ENCODE results near the gene AKR1B1.

AKR1B1 gene

DNA sequence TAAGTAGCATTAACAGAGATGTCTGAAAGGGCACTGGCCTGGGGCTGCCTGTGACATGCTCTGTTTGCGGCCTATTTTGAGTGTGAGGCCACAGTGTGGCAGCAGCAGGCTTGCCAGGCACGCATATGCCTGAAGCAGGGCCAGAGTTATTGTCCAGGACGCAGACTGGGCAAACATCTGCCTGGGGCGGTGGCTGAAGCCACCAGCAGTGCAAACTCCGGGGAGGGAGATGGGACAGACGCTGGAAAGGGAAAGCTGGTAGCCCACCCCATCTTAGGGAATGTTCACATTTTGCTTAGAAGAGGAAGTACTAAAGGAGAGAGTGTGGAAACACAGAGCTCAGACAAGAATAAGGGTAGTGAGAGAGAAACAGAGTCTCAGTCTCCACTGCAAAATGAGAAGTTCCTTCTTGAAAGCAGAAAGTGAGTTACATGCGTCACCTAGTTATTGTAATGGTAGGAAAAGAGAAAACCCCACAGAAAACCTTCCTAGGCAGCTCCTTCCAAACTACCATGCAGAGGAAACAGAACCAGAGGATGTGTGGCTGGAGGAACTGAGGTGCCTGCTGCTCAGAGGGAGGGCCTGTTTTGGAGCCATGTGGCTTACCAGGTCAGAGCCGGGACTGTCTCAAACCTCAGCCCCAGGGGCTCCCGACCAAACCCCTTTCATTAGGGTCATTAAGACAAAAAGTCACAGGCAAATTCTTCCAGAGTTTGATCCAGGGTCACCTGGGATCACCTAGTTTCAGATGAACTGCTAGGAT lies 14.5 kb downstream of the AKR1B1 start:
- no peak for DNase-seq (ENCODE audit: low spot score)

DNA sequence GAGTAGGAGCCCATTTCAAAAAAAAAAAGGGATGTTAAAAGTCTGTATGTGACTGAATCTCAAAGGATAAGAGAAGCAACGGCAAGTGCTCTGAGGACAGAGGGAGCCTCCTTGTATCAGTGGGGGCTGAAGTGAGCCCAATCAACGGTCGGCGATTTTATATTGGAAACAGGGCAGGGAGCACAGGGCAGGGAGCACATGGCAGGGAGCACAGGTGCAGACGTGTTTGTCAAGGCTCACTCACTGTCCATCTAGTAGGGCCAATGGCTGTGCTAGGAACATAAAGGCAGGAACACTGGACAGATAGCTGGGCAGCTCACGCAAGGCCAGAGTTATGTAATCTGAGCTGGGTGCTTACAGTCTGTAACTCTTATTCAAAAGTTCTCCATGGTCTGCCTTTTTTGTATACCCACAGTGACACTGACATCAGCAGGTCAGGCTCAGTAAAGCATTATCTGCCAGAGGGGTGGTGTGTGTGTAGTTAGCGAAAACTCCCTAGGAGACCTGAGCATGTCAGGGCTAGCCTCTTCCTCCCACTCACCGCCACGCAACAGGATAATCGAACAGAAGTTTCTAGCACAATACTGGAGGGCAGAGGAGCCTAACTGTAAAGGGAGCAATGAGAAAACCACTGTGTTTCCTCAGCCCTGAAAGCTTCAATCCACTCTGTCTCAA lies 15.4 kb downstream of the AKR1B1 start:
- no peak for DNase-seq (ENCODE audit: low spot score)

DNA sequence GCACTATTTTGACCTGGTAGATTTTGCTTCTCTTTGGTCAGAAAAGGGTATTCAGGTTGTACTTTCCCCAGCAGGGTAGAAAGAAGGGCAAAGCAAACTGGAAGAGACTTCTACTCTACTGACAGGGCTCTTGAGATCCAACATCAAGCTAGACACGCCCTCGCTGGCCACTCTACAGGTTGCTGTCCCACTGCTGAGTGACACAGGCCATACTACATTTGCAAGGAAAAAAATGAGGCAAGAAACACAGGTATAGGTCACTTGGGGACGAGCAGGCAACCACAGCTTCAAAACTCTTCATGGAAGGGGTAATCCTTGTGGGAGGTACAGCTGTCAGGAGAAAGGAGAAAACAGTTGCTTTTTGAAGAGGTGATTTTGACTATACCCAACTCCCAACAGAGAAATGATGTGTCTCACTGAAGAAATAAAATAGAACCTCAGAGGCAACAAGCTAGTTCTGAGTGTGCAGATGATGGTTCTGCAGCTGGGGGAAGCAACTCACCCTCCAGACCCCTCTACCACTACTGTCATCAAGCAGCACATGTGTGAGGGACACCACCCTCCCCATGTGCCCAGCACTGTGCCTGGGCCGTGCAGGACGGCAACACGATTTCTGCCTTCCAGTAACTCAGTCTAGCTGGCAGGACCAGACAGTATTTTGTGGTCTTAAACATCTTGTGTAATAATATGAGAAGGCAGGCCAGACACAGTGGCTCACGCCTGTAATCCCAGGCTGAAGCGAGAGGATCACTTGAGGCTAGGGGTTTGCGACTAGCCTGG lies 16.3 kb downstream of the AKR1B1 start:
- DNase-seq (ENCODE audit: low spot score): no peak

DNA sequence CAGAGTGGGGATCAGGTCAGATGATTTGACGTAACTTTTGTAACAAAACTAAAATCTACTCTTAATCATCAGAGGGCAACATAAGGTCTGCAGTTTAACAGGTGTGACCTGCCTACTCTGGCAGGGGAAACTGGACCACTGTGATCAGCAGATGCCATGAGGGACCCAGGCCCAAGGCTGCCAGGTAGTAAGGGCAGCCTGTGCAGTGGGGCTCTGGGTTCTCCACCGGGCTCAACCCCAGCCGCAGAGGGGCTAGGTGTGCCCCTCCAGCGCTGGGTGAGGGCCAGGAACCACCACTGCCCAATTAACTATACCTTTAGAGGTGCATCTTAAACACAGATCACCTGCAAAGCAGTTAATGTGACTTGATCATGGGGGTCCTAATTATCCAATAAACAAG lies 17.6 kb downstream of the AKR1B1 start:
- no peak for DNase-seq (ENCODE audit: low spot score)

DNA sequence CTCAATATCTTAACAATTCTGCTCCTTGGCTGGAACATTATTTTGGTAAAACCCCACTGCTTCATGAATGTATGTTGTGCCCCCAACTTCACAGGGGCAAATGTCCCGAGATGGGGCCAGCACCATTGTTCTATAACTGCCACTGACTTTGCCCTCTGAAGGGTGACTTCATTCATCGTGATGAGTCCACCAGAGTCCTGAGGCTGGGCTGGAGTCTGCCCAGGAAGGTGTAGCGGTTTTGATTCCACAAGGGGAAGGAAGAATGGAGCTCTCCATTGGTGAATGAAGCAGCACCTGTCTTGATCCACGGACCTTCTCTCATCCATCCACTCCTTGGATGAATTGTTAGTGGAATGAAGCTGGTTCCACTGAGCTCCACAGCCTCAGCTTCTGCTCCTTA lies 18.4 kb downstream of the AKR1B1 start:
- no peak for DNase-seq (ENCODE audit: low spot score)

DNA sequence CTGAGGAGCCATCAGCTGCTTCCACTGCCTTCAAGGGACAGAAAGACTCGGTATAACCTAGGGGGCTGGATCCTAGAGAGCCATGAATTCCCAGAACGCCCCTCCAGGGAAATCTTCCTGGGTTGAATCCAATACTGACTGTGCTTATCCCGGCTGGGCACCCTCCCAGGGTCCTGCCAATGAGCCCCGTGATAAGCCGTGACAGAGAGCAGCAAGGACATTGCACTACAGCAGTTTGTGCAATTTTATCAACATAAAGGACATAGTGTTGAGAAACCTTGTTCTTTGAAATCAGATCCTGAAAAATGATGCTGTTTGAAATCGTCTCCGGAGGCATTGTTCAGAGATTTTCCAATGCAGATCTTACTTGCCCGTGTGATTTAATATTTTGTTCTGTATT lies 18.8 kb downstream of the AKR1B1 start:
- no peak for DNase-seq (ENCODE audit: low spot score)

DNA sequence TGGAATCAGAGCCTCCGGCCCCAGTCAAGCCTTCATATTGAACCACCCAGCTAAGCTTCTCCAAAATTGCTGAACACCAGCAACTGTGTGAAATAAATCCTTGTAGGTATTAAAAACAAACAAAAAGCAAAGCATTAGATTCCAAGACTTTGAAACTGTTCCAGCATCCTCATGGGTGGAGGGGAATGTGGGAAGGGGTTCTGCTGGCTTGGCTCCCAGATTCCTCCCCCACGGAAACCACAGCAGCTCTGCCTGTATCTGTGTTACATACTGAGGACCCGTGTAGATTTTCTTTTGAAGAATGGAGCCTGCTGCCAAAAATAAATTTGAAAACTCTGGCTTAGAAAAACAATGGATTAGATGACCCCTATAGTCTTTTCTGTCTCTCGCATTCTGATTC lies 20.0 kb downstream of the AKR1B1 start:
- DNase-seq (ENCODE audit: low spot score): no peak

DNA sequence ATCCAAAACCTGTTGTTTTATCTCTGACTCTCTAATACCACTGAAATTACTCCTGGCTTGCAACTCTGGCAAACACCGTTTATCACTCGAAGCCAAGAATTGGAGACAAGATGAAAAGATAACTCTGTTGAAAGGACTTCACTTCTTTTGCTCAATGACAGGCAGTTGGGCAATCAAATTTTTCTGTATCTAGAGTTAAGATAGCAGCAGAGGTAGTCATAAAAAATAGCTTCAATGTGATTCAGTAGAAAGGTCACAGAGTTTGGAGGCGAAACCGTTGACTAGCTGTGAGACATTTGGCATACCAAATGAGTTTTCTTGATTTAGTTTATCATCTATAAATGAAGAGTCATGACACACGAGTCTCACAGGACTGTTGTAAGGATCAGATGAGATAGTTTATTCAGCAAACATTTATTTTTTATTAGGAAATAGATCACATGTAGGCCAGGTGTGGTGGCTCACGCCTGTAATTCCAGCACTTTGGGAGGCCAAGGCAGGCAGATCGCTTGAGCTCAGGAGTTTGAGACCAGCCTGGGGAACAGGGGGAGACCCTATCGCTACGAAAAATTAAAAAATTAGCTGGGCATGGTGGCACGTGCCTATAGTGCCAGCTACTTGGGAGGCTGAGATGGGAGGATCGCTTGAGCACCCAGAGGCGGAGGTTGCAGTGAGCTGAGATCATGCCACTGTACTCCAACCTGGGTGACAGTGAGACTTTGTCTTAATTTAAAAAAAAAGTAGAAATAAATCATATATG lies 23.6 kb downstream of the AKR1B1 start:
- peak; percentile 17 for DNase-seq (ENCODE audit: low spot score)

DNA sequence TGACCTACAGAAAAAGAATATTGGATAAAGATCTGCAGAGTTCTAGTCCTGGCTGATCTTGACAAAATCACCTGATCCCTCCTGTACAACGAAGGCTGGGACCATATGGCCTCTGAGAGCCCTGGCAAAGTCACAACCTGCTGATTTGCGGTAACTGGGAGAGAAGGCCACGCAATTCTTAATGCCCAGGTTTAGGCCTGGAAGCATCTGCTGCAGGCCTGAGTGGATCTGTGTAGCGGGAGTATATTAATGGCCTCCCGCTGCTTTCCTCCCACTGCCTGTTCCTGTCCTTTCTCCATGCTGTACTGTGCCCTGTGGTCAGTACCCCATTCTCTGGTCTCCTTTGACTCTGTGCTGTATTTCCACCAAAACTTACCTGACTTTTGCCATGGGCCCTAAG lies 24.2 kb downstream of the AKR1B1 start:
- no peak for DNase-seq (ENCODE audit: low spot score)

DNA sequence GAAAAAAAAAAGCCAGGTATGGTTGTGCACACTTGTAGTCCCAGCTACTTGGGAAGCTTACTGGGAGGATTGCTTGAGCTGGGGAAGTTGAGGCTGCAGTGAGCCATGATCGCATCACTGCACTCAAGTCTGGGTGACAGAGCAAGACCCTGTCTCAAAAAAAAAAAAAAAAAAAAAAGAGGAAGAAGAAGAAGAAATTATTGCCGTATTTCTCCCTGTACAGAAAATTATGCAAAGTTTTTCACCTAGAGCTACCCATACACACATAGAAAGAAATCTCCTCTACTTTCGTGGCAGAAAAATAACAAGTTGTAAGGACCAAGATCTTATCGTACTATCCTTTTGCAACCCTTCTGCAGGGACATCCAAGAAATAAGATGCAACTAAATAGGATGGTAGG lies 25.5 kb downstream of the AKR1B1 start:
- DNase-seq (ENCODE audit: low spot score): no peak

DNA sequence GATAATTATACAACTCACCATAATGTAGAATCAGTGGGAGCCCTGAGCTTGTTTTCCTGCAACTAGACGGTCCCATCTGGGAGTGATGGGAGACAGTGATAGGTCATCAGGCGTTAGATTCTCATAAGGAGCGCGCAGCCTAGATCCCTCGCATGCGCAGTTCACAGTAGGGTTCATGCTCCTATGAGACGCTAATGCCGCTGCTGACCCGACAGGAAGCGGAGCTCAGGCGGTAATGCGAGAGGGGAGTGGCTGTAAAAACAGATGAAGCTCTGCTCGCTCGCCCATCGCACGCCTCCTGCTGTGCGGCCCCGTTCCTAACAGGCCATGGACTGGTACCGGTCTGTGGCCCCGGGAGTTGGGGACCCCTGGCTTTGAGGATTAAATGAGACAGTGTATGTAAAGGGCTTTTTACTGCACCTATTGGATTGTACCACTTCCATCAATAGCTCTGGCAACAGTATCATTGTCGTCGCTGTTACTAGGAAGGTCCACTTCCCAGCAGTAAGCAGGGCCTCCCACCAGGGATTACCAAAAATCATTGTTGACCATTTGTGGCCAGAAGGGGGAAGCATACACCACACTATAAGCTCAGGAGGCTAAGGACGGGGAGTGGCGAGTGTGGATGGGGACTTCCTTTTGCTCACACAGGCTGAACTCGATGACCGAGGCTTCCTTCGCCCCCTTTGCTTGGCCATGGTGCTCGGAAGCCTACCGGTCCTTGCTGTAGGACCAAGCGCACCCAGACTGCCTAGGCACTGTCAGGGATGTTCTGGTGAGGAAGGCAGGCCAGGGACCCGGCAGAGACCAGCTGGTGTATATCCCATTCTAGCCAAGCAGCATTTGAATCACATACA lies 26.4 kb downstream of the AKR1B1 start:
- peak; percentile 98 for DNase-seq (ENCODE audit: low spot score)

DNA sequence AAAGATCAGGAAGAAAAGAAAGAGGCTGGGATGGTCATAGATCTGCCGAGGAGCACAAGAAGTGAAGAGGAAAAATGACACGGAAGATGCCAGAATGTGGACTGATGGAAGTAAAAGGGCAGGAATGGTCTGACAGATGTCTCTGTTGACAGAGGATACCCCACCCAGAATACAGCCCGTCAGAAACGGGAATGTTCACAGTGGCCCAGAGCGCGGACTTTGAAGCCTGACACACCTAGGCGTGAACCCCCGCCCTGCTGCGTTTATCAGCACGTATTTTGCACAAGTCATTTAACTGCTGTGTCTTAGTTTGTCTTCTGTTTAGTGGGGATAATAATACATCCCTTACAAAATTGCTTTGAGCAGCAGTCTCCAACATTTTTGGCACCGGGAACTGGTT lies 27.1 kb downstream of the AKR1B1 start:
- no peak for DNase-seq (ENCODE audit: low spot score)

DNA sequence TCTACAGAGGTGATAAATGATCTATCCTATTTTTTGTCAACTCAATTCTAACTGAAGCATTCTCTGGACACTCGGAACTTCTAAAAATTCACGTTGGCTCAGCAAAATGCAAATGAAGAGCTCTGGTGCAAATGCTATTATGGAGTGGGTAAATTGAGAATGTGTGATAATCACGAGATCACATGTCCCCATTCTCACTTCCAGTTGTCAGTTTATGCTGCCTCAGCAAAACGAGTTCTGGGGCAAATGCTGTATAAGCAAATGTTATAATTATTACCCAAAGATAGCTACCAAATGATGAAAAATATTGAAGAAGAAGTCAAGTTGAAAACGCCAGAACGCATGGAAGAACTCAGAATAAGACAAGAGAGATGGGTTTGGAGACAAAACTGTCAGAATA lies 29.4 kb downstream of the AKR1B1 start:
- no peak for DNase-seq (ENCODE audit: low spot score)

DNA sequence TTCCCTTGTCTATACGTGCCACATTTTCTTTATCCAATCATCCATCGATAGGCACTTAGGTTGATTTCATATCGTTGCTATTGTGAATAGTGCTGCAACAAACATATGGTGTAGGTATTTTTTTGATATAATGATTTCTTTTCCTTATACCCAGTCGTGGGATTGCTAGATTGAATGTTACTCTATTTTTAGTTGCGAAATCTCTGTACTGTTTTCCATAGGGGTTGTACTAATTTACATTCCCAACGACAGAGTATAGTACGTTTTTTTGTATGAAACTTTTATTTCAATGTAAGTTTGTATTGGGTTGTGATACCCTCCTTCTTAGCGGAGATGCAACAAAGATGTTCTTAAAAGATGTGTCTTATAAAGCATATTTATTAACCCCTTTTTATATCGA lies 30.0 kb downstream of the AKR1B1 start:
- no peak for DNase-seq (ENCODE audit: low spot score)

DNA sequence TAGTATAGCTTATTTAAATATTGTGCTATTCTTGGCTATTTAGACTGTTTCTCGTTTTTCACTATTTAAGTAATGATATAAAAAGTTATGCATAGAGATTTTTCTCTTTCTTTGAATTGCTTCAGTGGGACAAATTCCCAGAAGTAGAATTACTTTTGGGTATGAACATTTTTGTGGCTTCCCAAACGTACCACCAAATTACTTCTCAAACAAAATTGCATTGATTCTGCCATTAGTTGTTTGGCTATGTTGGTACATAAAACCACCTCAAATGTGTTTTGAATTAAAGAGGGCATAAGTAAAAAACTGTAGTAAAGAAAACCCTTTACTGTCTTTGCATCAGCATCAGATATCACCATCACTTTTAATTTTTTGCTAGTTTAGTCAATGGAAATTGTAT lies 31.0 kb downstream of the AKR1B1 start:
- no peak for DNase-seq (ENCODE audit: low spot score)

DNA sequence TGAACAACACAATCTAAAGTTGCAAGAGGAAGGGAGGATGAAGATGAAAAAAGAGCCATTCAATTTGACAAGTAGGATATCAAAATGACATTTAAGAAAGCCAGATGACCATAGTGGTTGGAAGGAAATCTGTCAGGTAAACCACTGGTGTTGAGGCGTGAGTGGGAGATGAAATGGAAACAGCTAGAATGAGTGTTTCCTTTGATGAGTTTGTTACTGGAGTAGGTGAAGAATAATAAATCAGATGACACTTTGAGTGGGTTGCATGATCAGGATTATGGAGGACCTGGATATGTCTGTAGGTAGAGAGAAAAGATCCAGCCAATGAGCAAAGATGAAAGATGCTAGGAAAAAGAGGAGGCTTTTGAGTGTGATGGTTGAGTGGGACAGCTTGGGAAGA lies 33.1 kb downstream of the AKR1B1 start:
- DNase-seq (ENCODE audit: low spot score): no peak

DNA sequence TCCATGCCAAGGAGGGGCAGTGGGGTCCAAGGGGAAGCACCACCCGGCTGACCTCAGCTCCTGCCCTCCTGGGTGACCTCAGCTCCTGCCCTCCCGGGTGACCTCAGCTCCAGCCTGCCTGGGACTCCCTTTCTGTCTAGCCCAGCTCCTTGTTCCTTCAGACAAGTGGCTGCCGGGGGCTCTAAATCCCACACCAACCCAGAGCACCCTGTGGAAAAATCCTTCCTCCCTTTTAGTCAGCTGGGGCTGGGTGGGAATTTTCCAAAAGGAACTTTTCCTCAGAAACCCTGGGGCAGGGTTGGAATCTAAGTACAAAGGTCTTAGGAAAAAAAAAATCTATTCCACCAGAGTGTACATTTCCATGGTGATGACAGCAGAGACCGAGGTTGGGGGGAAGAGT lies 36.3 kb downstream of the AKR1B1 start:
- no peak for DNase-seq (ENCODE audit: low spot score)

DNA sequence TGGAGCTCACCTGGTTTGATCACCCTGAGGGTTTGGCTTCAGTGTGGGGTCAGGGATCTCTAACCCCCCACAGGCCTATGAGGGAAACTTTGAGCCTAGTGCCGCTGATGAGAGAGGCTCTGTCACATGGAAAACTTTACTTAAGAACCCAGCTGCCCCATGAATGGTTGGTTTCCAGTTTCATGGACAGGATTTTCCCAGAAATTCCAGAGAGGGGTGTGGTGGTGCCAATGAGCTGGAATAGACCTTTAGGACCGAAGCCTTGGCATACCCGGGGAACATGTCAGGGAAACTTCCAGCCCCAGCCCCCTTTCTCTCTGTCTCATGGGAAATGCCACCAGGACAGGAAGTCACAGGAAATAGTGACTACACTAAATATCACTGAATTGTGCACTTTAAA lies 36.9 kb downstream of the AKR1B1 start:
- DNase-seq (ENCODE audit: low spot score): no peak

DNA sequence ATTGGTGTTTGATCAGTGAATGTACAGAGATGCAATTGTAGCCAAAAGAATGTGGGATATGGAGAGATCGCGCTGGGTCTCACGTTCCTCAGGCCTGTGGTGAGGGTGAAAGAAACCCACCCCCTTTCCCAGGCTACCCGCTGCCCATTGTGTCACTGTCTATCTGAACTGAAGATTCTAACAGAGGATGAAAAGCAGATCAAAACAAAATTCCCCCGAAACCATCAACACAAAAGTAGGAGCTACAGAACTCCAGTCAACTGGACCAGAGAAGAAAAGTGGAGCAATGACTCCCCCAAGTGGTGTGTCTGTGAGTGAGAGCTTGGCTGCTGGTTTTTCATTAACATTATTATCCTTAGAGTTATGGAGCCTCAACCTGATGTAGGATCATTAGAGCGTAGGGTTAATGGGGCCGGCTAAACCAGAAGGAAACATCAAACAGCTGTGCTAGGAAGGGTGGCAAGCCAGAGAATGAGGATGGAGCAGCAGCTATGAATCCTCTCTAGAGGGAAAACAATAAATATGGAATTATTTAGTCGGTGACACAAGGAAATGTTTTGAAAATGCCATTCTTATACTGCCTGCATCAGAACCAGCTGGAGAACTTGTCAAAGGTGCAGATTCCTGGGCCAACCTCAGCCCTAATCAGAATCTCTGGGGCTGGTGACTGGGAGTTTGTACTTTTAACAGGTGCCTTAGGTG lies 38.3 kb downstream of the AKR1B1 start:
- peak; percentile 32 for DNase-seq (ENCODE audit: low spot score)

DNA sequence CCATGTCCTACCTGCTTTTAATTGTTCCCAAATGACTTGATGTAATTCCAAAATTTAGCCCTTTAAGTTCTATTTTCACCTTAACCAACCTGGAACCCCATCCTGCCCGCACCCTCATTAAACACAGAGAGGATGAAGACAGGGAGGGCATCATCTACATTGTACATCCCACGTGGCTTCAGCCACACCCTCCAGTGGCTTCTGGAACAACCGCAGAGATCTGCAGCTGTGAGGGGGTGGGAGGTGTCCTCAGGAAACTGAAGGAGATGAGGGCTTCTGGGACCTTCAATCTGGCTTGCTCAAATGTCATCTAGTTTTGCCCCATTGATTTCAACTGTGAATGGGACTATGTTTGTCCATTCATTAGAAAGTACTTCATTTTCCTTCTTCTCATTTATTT lies 39.0 kb downstream of the AKR1B1 start:
- DNase-seq (ENCODE audit: low spot score): no peak

DNA sequence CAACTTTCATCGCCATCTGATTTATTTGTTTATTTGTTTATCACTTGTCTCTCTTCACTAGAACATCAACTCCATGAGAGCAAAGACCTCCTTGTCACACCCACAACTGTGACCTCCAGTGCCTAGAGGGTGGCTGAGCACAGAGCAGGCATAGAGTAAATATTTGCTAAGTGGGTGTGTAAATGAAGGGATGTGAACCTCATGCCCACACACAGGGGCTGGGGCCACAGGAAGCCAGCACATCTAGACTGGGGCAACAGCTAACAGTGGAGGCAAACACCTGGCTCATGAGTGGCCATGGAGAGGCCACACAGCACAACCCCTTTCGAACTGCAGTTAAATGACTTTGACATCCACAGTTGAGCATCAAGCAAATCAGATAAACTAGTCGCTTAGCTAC lies 39.8 kb downstream of the AKR1B1 start:
- no peak for DNase-seq (ENCODE audit: low spot score)
